Posterior cingulate gyrus (tissue), 11 donors: Measurements from ENCODE around the gene DUOX1.
"Not testable (repeated sequence)": the region's sequence is repeated elsewhere in the genome, so short reads cannot be mapped to it uniquely, and the experiment has no call there.

Experiments used
- DNase-seq, 10 donors: peaks; one replicate each; pipeline versions ENCODE4 v3.0.0 to v3.0.0-alpha.2; 2020 to 2021; ENCODE audit warnings: mixed read lengths in 3 of 10
- intact Hi-C: fragments of 100-400 bp; cut with DNase I; formaldehyde crosslinking; loops from one replicate; pipeline ENCODE4 v1.15.1; 2023

Gene DUOX1

GRCh38 chr15:45120081-45120972 lies 9.5 kb upstream of the DUOX1 start:
- peak in 1 of 10 donors; percentile 55 for DNase-seq
- intact Hi-C loops = no loop called here

- peak in 1 of 10 donors; percentile 36 for DNase-seq
Measured at GRCh38 chr15:45121020-45121419, 8.8 kb upstream of the DUOX1 start.

DNA sequence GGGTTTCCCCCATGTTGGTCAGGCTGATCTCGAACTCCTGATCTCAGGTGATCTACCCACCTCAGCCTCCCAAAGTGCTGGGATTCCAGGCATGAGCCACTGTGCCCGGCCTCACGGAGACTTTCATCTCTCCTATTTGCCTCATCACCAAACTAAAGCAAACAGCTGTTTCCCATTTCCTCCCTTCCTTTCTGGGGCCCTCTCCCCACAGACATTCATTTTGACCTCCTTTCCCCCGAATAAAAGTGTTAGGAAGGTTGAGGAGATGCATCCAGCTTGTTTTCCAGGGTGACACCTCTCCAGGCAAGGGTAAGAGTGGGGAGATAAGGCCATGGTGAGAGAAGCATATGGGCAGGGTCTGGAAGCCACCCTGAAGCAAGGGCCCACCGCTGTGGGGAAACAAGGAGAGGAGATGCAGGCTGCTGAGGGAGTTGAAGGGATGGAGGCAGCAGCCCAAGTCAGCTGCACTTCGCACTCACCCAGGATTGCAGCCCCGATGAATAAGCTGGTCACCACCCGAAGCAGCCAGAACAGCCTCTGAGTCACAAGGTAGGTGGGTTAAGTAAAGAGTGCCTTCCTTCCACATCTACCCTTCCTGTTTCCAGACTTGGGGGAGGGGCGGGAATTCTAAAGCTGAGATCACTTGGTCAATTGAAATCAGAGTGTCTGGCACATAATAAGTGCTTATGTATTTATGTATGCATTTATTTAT lies 7.9 kb upstream of the DUOX1 start:
- intact Hi-C loops = no loop called here
- DNase-seq = peak in 2 of 10 donors; percentile 6 to 25

More at GRCh38 chr15:45121020-45121419, 8.8 kb upstream of the DUOX1 start:
- intact Hi-C loops = no loop called here

DNA sequence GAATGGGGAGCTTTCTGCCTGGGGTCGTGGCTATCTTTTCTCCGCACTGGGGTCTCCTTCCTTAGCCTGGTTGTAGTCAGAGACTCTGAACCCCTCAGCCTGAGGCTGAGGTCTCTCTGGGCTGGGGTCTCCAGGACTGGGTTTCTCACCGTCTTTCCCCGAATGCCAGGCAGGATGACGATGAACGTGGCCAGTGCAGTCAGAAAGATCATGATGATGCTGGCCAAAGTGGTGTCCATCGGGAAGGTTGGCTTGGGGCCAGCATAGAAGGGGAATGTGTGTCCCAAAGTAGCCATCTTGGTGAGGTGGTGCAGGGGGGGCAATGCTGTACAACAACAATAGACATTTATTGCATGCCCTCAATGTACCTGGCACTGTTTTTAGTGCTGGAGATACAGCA lies 7.1 kb upstream of the DUOX1 start:
- intact Hi-C loops = no loop called here
- peak in 1 of 10 donors; percentile 59 for DNase-seq

- DNase-seq = no peak
- intact Hi-C loops = no loop called here
Measured at GRCh38 chr15:45123397-45123796, 6.4 kb upstream of the DUOX1 start.

DNA sequence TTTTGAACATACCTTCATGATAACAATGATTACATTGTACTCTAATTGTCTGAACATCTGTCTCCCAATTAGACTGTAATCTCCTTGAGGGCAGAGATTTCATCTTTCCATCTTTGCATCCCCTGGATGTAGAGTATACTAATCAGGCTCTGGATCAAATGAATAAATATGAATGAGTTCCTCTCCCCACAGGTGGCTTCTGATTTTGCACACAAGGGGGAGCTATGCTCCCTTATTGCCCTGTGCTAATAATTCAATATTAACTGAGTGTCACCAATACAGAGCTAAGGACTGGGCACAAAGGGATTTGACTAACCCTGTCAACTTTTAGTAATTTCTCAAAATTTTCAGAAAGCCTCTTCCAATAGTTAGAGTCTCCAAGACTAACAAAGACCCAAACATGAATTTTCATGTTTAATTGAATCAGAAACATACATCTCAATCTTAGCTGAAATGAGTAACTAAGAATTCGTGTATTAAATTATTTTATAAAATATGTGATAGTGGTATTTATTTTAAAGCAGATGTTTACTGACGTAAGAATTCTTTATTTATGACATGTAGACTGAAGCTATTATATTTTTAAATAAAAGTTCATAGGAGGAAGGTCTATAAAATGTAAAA lies 3.1 kb upstream of the DUOX1 start:
- DNase-seq = peak in 1 of 10 donors; percentile 29
- intact Hi-C loops = no loop called here

DNA sequence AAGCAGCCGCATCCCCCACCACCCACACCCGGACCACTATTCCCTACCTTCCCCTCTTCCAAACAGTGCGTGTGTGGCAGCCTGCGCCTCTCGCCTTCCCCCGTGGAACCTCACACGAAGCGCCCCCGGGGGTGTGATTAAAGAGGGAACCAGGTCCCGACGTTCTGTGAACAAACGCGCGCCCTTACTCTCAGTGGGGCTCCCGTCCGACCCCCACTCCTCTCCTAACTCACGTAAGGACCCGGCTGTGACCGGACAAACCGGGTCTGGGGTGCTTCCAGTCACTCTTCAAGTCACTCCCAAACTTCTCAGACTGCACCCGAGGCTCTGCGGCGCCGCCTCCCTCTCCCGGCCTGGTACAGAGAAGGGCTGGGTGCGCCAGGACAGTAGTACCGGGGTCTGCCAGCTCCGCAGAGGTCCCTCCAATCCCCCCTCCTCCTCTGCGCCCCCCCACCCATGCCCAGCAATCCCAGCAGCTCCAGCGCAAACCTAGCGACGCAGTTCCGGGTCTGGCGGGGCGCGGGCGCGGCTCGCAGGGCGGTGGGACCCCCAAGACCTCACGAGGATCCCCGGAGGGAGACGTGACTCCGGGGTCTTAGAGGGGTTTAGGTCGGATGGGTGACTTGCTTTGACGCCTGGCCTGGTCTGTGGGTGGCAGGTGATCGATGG lies 689 bp upstream of the DUOX1 start:
- peak in 2 of 10 donors; percentile 63 to 67 for DNase-seq
- intact Hi-C loops = no loop called here

DNA sequence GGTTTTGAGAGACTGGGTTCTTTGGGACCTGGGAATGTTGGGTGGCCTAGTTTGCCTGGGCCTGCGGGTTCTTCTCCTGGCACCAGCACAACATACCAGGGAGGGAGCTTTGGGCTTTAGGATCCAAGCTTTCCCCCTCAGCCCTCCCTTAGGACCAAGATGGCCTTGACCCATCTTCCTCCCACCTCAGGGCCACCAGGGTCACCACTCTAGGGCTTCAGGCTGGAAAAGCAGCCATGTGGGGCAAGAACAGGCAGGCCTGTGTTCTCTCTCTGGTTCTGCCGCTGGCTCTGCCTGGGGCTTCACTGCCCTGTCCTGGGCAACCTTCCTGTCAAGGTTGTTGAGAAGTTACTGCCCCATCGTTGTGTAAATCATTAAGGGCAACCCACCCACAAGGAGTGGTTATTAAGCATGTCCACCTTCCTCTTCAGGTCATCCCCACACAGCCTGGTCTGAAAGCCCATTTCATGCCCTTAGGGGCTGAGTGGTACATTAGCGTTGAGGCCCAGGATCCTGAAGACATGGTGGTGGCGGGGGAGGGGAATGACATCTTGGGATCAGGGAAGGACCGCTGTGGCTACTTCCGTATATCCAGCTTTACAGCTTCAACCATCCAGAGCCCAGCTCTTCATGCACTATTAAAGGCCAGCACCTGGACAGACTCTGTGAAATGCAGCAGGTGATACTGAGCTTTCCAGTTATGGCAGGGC lies 652 bp downstream of the DUOX1 start:
- DNase-seq = peak in 1 of 10 donors; percentile 68
- intact Hi-C loops = no loop called here

DNA sequence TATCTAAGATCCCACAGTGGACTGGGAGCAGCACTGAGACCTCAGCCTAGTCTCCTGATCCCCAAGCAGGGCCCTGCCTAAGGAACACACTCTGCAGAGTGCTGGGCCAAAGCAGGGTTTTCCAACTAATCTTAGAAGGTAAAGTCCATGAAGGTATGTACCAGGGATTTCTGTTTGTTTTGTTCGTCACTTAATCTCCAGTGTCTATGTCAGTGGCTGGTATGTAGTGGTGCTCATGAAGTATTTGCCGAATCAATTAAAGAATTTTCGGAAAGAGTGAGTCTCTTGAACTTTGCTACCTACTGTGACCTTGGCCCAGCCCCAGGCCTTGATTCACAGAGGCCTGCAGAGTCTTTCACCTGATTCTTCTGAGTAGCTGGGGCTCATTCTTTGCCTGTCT lies 1.7 kb downstream of the DUOX1 start:
- intact Hi-C loops = no loop called here
- peak in 1 of 10 donors; percentile 32 for DNase-seq

DNA sequence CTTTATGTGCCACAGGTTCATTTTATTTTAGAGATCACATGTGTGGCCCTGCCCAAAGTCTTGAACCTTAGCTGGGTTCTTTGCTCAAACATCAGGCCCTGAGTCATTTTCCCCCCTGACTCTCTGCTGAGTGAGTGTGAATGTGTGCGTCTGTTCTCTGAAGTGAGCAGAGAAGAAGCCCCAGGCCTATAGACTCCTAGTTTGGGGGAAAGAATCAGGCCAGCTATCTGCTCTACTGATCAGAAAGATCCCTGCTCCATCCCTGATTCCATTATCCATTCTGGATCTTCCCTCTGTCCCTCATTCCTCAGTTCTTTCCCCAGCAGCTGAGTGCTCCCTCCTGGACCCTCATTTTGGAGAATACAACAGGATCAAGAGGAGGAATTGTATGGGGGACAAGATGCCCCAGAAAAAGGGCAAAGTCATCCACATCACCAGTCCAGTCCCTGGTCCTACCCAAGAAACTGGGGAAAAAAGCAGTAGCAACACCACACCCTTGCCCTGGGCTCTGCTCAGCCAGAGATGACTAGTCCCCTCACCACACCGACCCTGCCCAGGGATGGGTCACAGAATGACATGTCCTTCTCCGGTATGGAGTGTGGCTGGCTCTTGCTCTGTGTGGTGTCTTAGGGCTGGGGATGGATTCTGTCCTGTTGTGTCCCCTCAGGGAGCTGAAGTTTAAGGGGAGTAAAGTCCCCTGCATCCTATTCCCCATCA lies 3.2 kb downstream of the DUOX1 start:
- intact Hi-C loops = no loop called here

GRCh38 chr15:45133561-45133920 lies 3.7 kb downstream of the DUOX1 start:
- peak in 1 of 10 donors; percentile 58 for DNase-seq
- intact Hi-C loops = no loop called here

More for the DNA sequence above, 3.2 kb downstream of the DUOX1 start:
- peak in 1 of 10 donors; percentile 37 for DNase-seq

GRCh38 chr15:45134046-45134445 lies 4.3 kb downstream of the DUOX1 start:
- peak in 2 of 10 donors; percentile 58 to 63 for DNase-seq
- intact Hi-C loops = no loop called here

GRCh38 chr15:45134682-45135604 lies 5.1 kb downstream of the DUOX1 start:
- intact Hi-C loops = no loop called here
- DNase-seq = peak in 3 of 10 donors; percentile 58 to 90 (median 71)

DNA sequence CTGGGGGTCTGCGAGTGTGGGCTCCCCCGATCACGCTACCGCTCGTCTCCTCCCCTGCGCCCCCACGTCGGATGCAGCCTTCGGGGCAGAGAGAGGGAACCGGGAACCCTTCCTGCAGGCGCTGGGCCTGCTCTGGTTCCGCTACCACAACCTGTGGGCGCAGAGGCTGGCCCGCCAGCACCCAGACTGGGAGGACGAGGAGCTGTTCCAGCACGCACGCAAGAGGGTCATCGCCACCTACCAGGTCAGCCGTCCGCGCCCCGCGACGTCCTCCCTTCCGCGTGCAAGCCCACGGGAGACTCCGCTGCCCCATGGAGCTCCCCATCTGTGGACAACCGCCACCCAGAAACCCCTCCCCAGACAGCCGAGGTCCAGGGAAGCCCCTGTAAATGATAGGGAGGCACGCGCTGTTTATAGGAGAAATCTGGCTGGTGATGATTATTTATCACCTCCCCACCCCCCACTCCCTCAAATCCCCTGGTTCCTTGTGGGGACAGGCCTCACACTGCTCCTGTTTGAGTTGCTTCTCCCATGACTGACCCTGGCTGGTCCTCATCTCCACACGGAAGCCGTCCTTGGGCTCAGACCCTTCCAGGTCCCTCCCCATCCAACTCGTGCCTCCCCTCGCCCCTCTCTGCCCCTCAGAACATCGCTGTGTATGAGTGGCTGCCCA lies 6.0 kb downstream of the DUOX1 start:
- intact Hi-C loops, DNase-seq: not testable (repeated sequence)

DNA sequence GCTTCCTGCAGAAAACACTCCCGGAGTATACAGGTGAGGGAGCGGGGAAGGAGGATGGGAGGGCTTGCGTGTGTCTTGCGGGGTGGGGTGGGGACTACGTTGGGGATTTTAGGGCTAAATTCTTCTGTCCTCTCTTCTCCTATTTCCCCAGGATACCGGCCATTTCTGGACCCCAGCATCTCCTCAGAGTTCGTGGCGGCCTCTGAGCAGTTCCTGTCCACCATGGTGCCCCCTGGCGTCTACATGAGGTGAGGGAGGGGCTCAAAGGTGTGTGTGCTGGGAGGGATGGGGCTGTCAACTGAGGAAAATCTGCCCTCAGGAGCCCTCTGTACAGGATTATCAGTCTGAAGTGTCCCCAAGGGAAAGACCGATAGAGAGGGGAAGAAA lies 6.6 kb downstream of the DUOX1 start:
- intact Hi-C loops = no loop called here
- DNase-seq = peak in 1 of 10 donors; percentile 1

- DNase-seq = peak in 1 of 10 donors; percentile 31
- intact Hi-C loops = no loop called here
Measured at GRCh38 chr15:45137703-45138102, 7.9 kb downstream of the DUOX1 start.
